H54 (cell line): ENCODE data around the gene FRAS1.
"Not testable (repeated sequence)": the region's sequence is repeated elsewhere in the genome, so short reads cannot be mapped to it uniquely, and the experiment has no call there.

Experiments
- DNase-seq: peaks from one replicate; pipeline ENCODE4 v3.0.0; 2011; ENCODE audit warnings: low spot score, mixed read lengths; ENCODE audit not compliant: insufficient read length
- FAIRE-seq: peaks from 3 replicates; lab custom pipeline; 2011; peaks lifted over from hg19 to GRCh38; lab: Jason Lieb, UNC
- POLR2A ChIP-seq: IDR thresholded peaks from 2 replicates; pipeline ENCODE4 v1.6.1; 2011; ENCODE audit warnings: low read depth, mild to moderate bottlenecking, low read length

FRAS1 gene

DNA sequence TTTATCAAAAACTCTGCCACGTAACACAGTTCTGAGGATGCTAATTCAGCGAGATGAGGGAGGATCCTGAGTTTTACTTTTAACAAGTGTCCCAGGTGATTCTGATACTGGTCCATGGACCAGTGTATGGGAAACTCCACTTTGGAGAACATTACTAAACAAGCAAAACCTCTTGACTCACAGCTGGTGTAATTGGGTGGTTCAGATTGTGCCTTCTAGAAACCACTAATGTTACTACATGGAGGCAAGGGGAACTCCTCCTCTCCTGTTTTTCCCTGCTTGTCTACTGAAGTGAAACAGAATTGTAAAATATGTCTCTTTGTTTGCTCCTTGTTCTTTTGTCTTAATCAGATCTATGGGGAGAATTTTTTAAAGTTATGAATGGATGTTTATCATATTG, 62.6 kb downstream of the FRAS1 start:
- DNase-seq (no peak), FAIRE-seq (no peak)
- TF ChIP-seq POLR2A, result no peak

GRCh38 chr4:78120144-78120880, 63.2 kb downstream of the FRAS1 start:
- DNase-seq (no peak), FAIRE-seq (no peak)
- TF ChIP-seq POLR2A, result no peak

DNA sequence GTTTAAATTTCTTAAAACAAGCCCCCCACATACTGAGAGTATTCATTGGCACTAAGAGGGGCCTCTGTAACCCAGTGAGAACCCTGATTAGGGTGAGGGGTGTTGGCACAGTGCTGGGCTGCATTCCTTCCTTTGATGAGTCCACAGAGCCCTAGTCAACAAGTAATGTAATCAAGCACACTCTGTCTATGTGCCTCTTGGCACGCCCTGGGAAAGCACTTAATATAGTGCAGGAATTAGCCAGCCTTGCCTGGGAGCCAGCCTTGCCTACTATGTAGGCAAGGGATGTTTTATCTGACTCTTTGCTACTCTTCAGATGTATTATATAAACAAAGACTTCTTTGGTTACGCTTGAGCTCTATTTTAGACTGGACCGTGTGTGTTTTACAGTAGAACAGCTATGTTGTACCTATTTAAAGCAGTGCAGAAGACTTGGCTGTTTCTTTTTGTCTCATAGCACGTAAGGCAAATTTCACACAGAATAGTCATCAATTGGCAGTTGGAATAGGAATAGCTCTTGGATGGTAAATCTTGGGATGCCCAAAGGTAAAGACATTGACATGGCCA, 64.3 kb downstream of the FRAS1 start:
- FAIRE-seq (no peak), DNase-seq (no peak)

GRCh38 chr4:78125834-78126331, 68.8 kb downstream of the FRAS1 start:
- DNase-seq, FAIRE-seq: not testable (repeated sequence)

More for the DNA sequence above, 64.3 kb downstream of the FRAS1 start:
- no peak for TF ChIP-seq POLR2A

DNA sequence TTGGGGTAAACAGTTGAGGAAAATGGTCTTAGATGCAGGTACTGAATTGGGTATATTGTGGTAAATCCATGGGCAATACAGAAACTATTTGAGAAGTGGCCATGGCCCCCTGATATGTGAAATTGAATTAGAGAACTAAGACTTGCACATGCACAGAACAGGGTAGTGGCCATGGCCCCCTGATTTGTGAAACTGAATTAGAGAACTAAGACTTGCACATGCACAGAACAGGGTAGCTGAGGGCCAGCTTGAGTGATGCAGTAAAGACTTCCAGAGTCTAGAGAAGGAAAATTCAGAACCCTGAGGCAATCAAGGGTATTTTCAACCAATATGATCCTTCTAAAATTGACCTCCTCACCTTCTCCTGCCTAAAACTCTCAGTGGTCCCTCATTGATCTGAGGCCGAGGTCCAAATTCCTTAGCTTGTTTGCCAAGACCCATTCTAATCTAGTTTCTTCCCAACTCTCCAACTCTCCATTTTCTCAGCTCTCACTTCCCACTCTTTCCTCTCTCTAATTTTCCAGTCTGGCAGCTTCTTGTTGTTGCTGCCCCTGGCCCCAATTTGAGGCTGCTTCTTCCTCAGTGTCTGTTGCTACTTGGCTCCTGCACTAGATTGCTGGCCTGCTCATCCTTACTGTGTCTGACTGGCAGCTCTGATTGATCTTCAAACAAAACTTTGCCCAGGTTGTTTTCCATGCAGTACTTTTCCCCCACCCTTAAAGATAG, 72.4 kb downstream of the FRAS1 start:
- no peak for DNase-seq
- no peak for TF ChIP-seq POLR2A
- FAIRE-seq, result no peak

DNA sequence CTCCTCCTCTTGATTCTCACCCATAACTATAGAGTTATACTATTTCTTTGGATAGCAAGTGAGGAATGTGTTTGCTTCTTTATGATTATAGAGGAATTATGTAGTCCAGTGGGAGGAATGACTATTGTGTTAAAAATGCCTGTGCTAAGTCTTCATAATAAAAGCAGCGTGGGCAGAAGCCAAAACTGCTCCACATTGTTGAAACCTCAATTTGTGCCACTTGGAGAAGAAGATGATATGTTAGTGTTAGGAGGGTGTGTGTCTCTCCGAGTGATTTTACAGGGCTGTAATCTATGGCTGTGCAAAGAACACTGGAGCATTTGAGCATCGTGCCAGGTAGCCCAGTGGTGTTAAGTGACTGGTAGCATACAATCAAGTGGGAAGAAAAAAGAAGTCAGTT, 74.3 kb downstream of the FRAS1 start:
- FAIRE-seq (no peak), DNase-seq (no peak)
- TF ChIP-seq POLR2A, result no peak

DNA sequence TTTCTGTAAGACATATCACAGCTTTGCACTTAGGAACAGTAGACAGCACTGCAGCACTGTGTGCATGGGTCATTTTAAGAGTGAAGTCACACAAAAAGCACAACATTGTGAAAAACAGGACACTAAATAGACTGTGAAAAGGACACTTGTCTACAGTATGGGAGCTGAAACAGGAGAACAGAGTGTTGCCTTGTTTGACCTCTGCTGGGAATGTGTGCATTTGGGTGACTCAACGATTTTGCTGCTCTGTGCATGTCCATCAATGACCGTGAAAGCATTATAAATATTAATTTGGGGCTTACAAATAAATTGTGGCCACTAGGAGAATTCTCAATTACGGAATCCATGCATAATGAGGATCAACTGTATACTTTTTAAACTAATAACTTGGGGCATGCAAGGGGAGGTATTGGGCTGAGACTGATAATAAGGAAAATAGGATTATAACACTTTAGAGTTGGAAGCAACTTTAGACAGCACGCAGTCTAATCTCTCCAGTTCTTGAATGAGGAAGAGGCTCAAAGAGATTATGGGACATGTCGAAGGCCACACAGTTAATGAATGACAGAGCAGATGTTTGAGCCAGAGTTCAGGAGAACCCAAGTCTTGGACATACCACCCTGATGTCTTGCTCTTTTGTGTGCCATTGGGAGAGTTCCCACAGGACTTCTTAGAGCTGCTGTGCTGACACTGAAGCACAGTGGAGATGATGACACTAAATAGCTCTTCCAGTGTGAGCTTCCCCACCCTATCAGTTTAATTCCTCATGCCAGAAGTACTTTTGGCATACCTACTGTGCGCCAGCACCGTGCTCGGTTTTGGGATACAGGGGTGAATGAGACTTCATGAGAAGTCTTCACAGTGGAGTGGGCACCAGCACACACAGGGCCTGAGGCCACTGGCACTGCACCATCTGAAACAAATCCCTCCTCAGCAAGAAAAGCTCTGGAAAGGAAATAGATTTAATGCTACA, 79.3 kb downstream of the FRAS1 start:
- DNase-seq (no peak), FAIRE-seq (no peak)
- TF ChIP-seq POLR2A, result no peak

GRCh38 chr4:78137532-78137931, 80.4 kb downstream of the FRAS1 start:
- no peak for DNase-seq
- no peak for FAIRE-seq
- TF ChIP-seq POLR2A, result no peak

- no peak for TF ChIP-seq POLR2A
- no peak for DNase-seq
- FAIRE-seq, result no peak
These were observed 81.1 kb downstream of the FRAS1 start for GRCh38 chr4:78138252-78138651.

GRCh38 chr4:78143634-78144033, 86.5 kb downstream of the FRAS1 start:
- DNase-seq, result no peak
- TF ChIP-seq POLR2A, result no peak
- no peak for FAIRE-seq

DNA sequence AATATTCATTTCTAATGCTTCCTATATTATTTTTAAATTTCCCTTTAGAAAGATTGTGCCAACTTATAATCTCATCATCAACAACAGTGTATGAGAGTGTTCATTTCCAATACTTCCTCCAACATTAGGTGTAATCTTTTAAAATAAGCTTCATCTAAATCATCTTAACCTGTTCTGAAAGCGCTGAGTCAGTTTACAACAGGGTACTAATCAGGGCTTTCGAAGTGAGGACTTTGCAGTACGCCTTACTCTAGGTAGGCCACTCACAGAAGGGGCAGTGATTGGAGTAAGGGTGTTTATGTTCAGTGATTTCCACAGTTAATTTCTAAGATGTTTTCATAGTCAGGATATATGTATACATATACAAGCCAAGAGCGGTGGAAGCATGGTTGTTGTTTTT, 87.9 kb downstream of the FRAS1 start:
- no peak for TF ChIP-seq POLR2A
- DNase-seq (no peak), FAIRE-seq (no peak)

GRCh38 chr4:78145622-78146021, 88.5 kb downstream of the FRAS1 start:
- TF ChIP-seq POLR2A, result no peak
- DNase-seq (no peak), FAIRE-seq (no peak)
